Endothelial cell (in vitro differentiated cells): ENCODE measurements around the gene ATPAF2. TPM values are rescaled to one million over a fixed set of nuclear protein-coding genes. Genes with fewer than 3 reads are reported as not detected.

ENCODE experiments used
- DNase-seq: peaks from one replicate; pipeline ENCODE4 v3.0.0; 2021; ENCODE audit warnings: low spot score
- H3K27ac Mint-ChIP-seq: one replicate; pipeline ENCODE4 v1.8.0; 2021; ENCODE audit warnings: mixed read lengths, inconsistent platforms; ENCODE audit not compliant: unreplicated experiment
- H3K27me3 Mint-ChIP-seq: one replicate; pipeline ENCODE4 v1.8.0; 2021; ENCODE audit warnings: mild to moderate bottlenecking, moderate library complexity, mixed read lengths, inconsistent platforms; ENCODE audit not compliant: unreplicated experiment
- H3K36me3 Mint-ChIP-seq: one replicate; pipeline ENCODE4 v1.8.0; 2021; ENCODE audit warnings: mild to moderate bottlenecking, low read depth, mixed read lengths, inconsistent platforms; ENCODE audit not compliant: unreplicated experiment
- H3K4me1 Mint-ChIP-seq: one replicate; pipeline ENCODE4 v1.8.0; 2021; ENCODE audit warnings: mild to moderate bottlenecking, mixed read lengths, inconsistent platforms; ENCODE audit not compliant: unreplicated experiment
- H3K4me3 Mint-ChIP-seq: one replicate; pipeline ENCODE4 v1.8.0; 2021; ENCODE audit warnings: mild to moderate bottlenecking, mixed read lengths, inconsistent platforms; ENCODE audit not compliant: unreplicated experiment
- H3K9me3 Mint-ChIP-seq: one replicate; pipeline ENCODE4 v1.8.0; 2021; ENCODE audit warnings: mixed read lengths, inconsistent platforms; ENCODE audit not compliant: unreplicated experiment
- total RNA-seq: library from RNA; stranded (reverse); fragmentation: NEBNext Ultra II Directional; extraction: Animal tissue kit (Norgen Biotek cat#: 25700); gene quantifications from one replicate; pipeline ENCODE4 v1.2.1, GENCODE V29; 2021; ENCODE audit not compliant: unreplicated experiment
- TF ChIP-seq, protein P1 (sequence below): fragments of 200-600 bp; sonication (generic); IDR thresholded peaks from one replicate; pipeline ENCODE4 v1.5.0; 2021; ENCODE audit warnings: antibody characterized with exemption; ENCODE audit not compliant: unreplicated experiment

Gene ATPAF2
- total RNA-seq, 1 donor from 2014 or later: 24.7 TPM

DNA sequence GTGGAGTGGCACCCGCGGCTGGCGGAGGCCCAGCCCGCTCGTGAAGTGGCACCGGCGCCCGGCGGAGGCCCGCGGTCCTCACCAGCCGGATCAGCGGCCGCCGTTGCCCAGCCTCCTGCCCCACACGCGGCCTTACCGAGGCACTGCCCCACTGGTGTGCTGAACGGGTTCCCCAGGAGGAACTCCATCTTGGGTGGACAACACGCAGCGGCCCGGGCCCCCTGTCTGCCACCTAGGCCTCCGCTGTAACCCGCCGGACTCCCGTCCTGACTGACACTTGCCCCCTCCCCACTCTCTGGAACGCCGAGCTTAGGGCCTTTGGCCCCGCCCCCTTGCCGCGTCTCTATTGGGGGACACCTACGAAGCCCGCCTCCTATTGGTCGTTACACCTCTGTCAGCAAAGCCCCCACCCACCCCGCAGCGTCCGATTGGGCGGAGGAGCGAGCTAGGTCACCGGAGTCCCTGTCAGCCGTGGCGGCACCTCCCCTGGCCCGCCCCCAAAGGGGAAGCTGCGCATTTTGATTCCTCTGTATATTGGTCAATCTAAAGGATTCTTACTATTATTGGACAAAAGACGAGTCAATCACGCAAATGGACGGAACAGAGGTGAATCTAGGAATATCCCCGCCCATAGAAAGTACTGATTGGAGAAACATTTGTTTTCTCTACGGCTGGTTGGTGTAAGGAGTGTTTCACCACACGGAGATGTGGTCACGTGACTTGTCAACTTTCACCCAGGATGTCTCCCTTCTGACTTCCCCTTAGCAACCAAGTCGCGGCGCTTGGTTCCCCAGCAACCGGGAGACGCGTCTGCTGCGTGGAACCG, 66.6 kb downstream of the ATPAF2 start, which contains the start of the genes DRC3 and TOM1L2:
TSS of gene DRC3 (plus strand) at position 737 of the 826 bp plus-strand sequence. CDS start 4,737 bp downstream, outside the sequence.
TSS of gene TOM1L2 (minus strand) at position 275 of the 826 bp plus-strand sequence. CDS start at position 188, 87 bp downstream.
- H3K9me3 Mint-ChIP-seq: no peaks in the 10 kb centered on the region
- no peaks in the 10 kb centered on the region for H3K36me3 Mint-ChIP-seq
- TF ChIP-seq, protein P1, sequence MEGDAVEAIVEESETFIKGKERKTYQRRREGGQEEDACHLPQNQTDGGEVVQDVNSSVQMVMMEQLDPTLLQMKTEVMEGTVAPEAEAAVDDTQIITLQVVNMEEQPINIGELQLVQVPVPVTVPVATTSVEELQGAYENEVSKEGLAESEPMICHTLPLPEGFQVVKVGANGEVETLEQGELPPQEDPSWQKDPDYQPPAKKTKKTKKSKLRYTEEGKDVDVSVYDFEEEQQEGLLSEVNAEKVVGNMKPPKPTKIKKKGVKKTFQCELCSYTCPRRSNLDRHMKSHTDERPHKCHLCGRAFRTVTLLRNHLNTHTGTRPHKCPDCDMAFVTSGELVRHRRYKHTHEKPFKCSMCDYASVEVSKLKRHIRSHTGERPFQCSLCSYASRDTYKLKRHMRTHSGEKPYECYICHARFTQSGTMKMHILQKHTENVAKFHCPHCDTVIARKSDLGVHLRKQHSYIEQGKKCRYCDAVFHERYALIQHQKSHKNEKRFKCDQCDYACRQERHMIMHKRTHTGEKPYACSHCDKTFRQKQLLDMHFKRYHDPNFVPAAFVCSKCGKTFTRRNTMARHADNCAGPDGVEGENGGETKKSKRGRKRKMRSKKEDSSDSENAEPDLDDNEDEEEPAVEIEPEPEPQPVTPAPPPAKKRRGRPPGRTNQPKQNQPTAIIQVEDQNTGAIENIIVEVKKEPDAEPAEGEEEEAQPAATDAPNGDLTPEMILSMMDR: peak; percentile 15
- H3K27ac Mint-ChIP-seq: peak within 1 kb of the TSS; percentile 94
- H3K4me1 Mint-ChIP-seq: peaks cover 19% of the 10 kb centered on the region
- DNase-seq: peak; percentile 100
- peaks cover 11% of the 10 kb centered on the region for H3K27me3 Mint-ChIP-seq
- peak within 1 kb of the TSS; percentile 96 for H3K4me3 Mint-ChIP-seq

- peaks cover 8% of the 10 kb centered on the region for H3K27me3 Mint-ChIP-seq
- H3K9me3 Mint-ChIP-seq: no peaks in the 10 kb centered on the region
These were observed 67.4 kb downstream of the ATPAF2 start for GRCh38 chr17:17971431-17972125.

GRCh38 chr17:17970699-17971430, 68.1 kb downstream of the ATPAF2 start:
- H3K9me3 Mint-ChIP-seq: no peaks in the 10 kb centered on the region
- peaks cover 14% of the 10 kb centered on the region for H3K4me1 Mint-ChIP-seq
- TF ChIP-seq, protein P1: no peak
- H3K27ac Mint-ChIP-seq: peak overlapping the region; percentile 53
- DNase-seq: no peak
- H3K36me3 Mint-ChIP-seq: no peaks in the 10 kb centered on the region
- peak overlapping the region; percentile 86 for H3K4me3 Mint-ChIP-seq
- H3K27me3 Mint-ChIP-seq: peaks cover 9% of the 10 kb centered on the region

More at GRCh38 chr17:17971431-17972125, 67.4 kb downstream of the ATPAF2 start:
- H3K27ac Mint-ChIP-seq: peak overlapping the region; percentile 53
- H3K4me1 Mint-ChIP-seq: peaks cover 14% of the 10 kb centered on the region
- H3K4me3 Mint-ChIP-seq: peak overlapping the region; percentile 86
- TF ChIP-seq, protein P1: no peak
- no peak for DNase-seq
- no peaks in the 10 kb centered on the region for H3K36me3 Mint-ChIP-seq

Other genes starting within 250 kb of the ATPAF2 start
- gene SREBF1, start 202.2 kb downstream of the ATPAF2 start, total RNA-seq: 146 TPM
- gene TOM1L2, start 66.8 kb downstream of the ATPAF2 start, total RNA-seq: 26.9 TPM
- 4.3 TPM for gene DRC3, start 66.3 kb downstream of the ATPAF2 start, total RNA-seq
- gene GID4, start 240 bp upstream of the ATPAF2 start, total RNA-seq: 15.5 TPM
- 38.3 TPM for gene DRG2, start 48.8 kb upstream of the ATPAF2 start, total RNA-seq
- 1.6 TPM for gene MYO15A, start 69.6 kb upstream of the ATPAF2 start, total RNA-seq
- gene ALKBH5, start 144.7 kb upstream of the ATPAF2 start, total RNA-seq: 55.3 TPM
- 57.2 TPM for gene LLGL1, start 186.5 kb upstream of the ATPAF2 start, total RNA-seq
- gene FLII, start 219.6 kb upstream of the ATPAF2 start, total RNA-seq: 355 TPM
- gene MIEF2, start 221.5 kb upstream of the ATPAF2 start, total RNA-seq: 11.6 TPM